Measurements from ENCODE around the gene STXBP5. TPM values are rescaled to one million over a fixed set of nuclear protein-coding genes. Genes with fewer than 3 reads are reported as not detected.

STXBP5 gene
- polyA plus RNA-seq, 1 of the 3 experiments (the other 2 are of a cell fraction): 9.9 TPM

- 90% methylated on average over 7 of the region's 7 CpGs for WGBS (ENCODE audit: low lambda C conversion rate)
- Histone ChIP-seq H2AFZ (ENCODE audit: low read depth) (no peak overlapping the region), H3K4me1 (ENCODE audit: control insufficient read depth in 1 of 2, insufficient read depth in 2 of 2, low read depth in 1 of 2, low read length in 1 of 2) (no peaks in the 10 kb centered on the region), H3K27me3 (ENCODE audit: insufficient read depth) (no peaks in the 10 kb centered on the region), H3K4me3 (ENCODE audit: low read depth in 2 of 2, low read length in 1 of 2) (no peak overlapping the region), H3K79me2 (ENCODE audit: insufficient read depth) (no peaks in the 10 kb centered on the region), H3F3A (replicated peaks; ENCODE audit: insufficient read depth) (no peaks in the 10 kb centered on the region), H3K9ac (no peak overlapping the region), H3K27ac (ENCODE audit: low read depth in 2 of 2, low read length in 1 of 2) (no peak overlapping the region), H3K9me3 (no peaks in the 10 kb centered on the region), H3K9me2 (no peaks in the 10 kb centered on the region), H4K20me1 (ENCODE audit: insufficient read depth) (no peaks in the 10 kb centered on the region), H3K36me3 (replicated peaks in 1 of 2; ENCODE audit: control insufficient read depth in 1 of 2, insufficient read depth in 2 of 2, low read length in 1 of 2) (no peaks in the 10 kb centered on the region), H3K4me2 (no peak overlapping the region)
- TF ChIP-seq RCOR1 (IDR thresholded peaks at IDR 0.05; ENCODE audit: low read length): no peak
- TF ChIP-seq FOSL2 (IDR thresholded peaks at IDR 0.05; ENCODE audit: borderline replicate concordance, low read depth): no peak
- no peak for TF ChIP-seq PBX3 (IDR thresholded peaks at IDR 0.05)
- TF ChIP-seq CHD2 (IDR thresholded peaks at IDR 0.05; ENCODE audit: low read length, partially characterized antibody): no peak
- no peak for TF ChIP-seq MXI1 (IDR thresholded peaks at IDR 0.05; ENCODE audit: low read depth, low read length)
- TF ChIP-seq MEF2A (IDR thresholded peaks at IDR 0.05; ENCODE audit: borderline replicate concordance, low read depth): no peak
- TF ChIP-seq EP300 (IDR thresholded peaks at IDR 0.05; ENCODE audit: borderline replicate concordance in 1 of 2, low read depth in 1 of 2, low read length in 1 of 2): no peak
- no peak for TF ChIP-seq RAD21 (IDR thresholded peaks at IDR 0.05; ENCODE audit: low read length)
- TF ChIP-seq RXRA (IDR thresholded peaks at IDR 0.05; ENCODE audit: borderline replicate concordance, low read depth): no peak
- TF ChIP-seq GATA2 (CRISPR knock-in tag; IDR thresholded peaks at IDR 0.05): no peak
- no peak for TF ChIP-seq FOXM1 (IDR thresholded peaks at IDR 0.05; ENCODE audit: low read depth)
- no peak for TF ChIP-seq CTCF (IDR thresholded peaks at IDR 0.05)
- TF ChIP-seq YY1 (IDR thresholded peaks at IDR 0.05; ENCODE audit: low read depth): no peak
- no peak for TF ChIP-seq MAX (IDR thresholded peaks at IDR 0.05; ENCODE audit: low read depth)
- no peak for TF ChIP-seq TEAD4 (IDR thresholded peaks at IDR 0.05; ENCODE audit: borderline replicate concordance, insufficient read depth)
- TF ChIP-seq ZBTB33 (IDR thresholded peaks at IDR 0.05; ENCODE audit: borderline replicate concordance, low read depth): no peak
- TF ChIP-seq GABPA (IDR thresholded peaks at IDR 0.05; ENCODE audit: low read depth): no peak
- no peak for TF ChIP-seq NFIC (IDR thresholded peaks at IDR 0.05; ENCODE audit: borderline replicate concordance)
- POLR2A ChIA-PET: no interaction called here
- no peak for DNase-seq
- CTCF ChIA-PET: interaction anchor here (0.7 kb wide), 1 partner anchor 85 kb away, joined by 3 read pairs; no protein-coding TSS in a partner anchor
Measured at GRCh38 chr6:147180926-147181325, 23.3 kb upstream of the STXBP5 start.

All from SK-N-SH (cell line).